Activated gamma-delta T cell (primary cell): ENCODE results near the gene SAMD10.
"Not testable (repeated sequence)": the region's sequence is repeated elsewhere in the genome, so short reads cannot be mapped to it uniquely, and the experiment has no call there.

ENCODE experiments used
- DNase-seq: peaks from one replicate; lab custom pipeline; 2025; lab: John Stamatoyannopoulos, UW
- total RNA-seq, 2 donors: gene quantifications; one replicate each; lab custom pipeline; 2026; lab: John Stamatoyannopoulos, UW

SAMD10 gene
- 12.2 to 14.3 reads per million in 2 donors for total RNA-seq

GRCh38 chr20:63979557-63980316 is at the start of gene SAMD10:
Gene SAMD10, minus strand, starts transcription at chr20:63979642. Its CDS starts 175 bp downstream, at chr20:63979467.
- peak; percentile 42 for DNase-seq

GRCh38 chr20:64027981-64028685 is 48.7 kb upstream of the SAMD10 start:
- DNase-seq: no peak

- DNase-seq: no peak
These were observed 46.5 kb upstream of the SAMD10 start for GRCh38 chr20:64025826-64026412.

GRCh38 chr20:64025101-64025825 is 45.8 kb upstream of the SAMD10 start:
- DNase-seq: no peak

GRCh38 chr20:64024141-64024990 is 44.9 kb upstream of the SAMD10 start:
- DNase-seq: no peak

GRCh38 chr20:64023361-64024140 is 44.1 kb upstream of the SAMD10 start:
- DNase-seq: no peak

GRCh38 chr20:64022671-64023360 is 43.4 kb upstream of the SAMD10 start:
- no peak for DNase-seq

- DNase-seq: no peak
These were observed 41.9 kb upstream of the SAMD10 start for GRCh38 chr20:64021124-64021975.

- no peak for DNase-seq
These were observed 36.2 kb upstream of the SAMD10 start for GRCh38 chr20:64015635-64016034.

GRCh38 chr20:64012385-64013154 is 33.1 kb upstream of the SAMD10 start:
- DNase-seq: not testable (repeated sequence)

- DNase-seq: no peak
These were observed 31.9 kb upstream of the SAMD10 start for GRCh38 chr20:64011366-64011779.

- DNase-seq: no peak
These were observed 31.3 kb upstream of the SAMD10 start for GRCh38 chr20:64010711-64011237.

GRCh38 chr20:64009811-64010387 is 30.5 kb upstream of the SAMD10 start:
- no peak for DNase-seq

GRCh38 chr20:64006902-64007301 is 27.5 kb upstream of the SAMD10 start:
- DNase-seq: no peak

- DNase-seq: no peak
These were observed 27.0 kb upstream of the SAMD10 start for GRCh38 chr20:64006490-64006889.

- DNase-seq: no peak
These were observed 26.0 kb upstream of the SAMD10 start for GRCh38 chr20:64005394-64005793.

- DNase-seq: no peak
These were observed 24.7 kb upstream of the SAMD10 start for GRCh38 chr20:64003960-64004725.
